Parathyroid adenoma (tissue), 2 donors: ENCODE measurements around the gene SLC12A5.

ENCODE experiments used
- H2AFZ ChIP-seq: fragments of 300-600 bp; sonication (generic); one replicate; pipeline ENCODE4 v1.7.0; 2017; ENCODE audit warnings: antibody characterized with exemption, mild to moderate bottlenecking
- H3K27ac ChIP-seq: fragments of 300-600 bp; sonication (generic); one replicate; pipeline ENCODE4 v1.7.0; 2017
- H3K27me3 ChIP-seq: fragments of 300-600 bp; sonication (generic); one replicate; pipeline ENCODE4 v1.7.0; 2017; ENCODE audit warnings: low read length; ENCODE audit not compliant: control insufficient read depth, insufficient read depth
- H3K36me3 ChIP-seq: fragments of 300-600 bp; sonication (generic); one replicate; pipeline ENCODE4 v1.7.0; 2017; ENCODE audit warnings: low read length; ENCODE audit not compliant: control insufficient read depth, insufficient read depth
- H3K4me1 ChIP-seq: fragments of 300-600 bp; sonication (generic); one replicate; pipeline ENCODE4 v1.7.0; 2017; ENCODE audit warnings: control low read depth
- H3K4me2 ChIP-seq: fragments of 300-600 bp; sonication (generic); one replicate; pipeline ENCODE4 v1.7.0; 2017; ENCODE audit warnings: low read length
- H3K4me3 ChIP-seq: fragments of 300-600 bp; sonication (generic); one replicate; pipeline ENCODE4 v1.7.0; 2017; ENCODE audit warnings: low read depth, low read length
- H3K79me2 ChIP-seq: fragments of 300-600 bp; sonication (generic); one replicate; pipeline ENCODE4 v1.7.0; 2017; ENCODE audit warnings: control low read depth
- H3K9ac ChIP-seq: fragments of 300-600 bp; sonication (generic); one replicate; pipeline ENCODE4 v1.7.0; 2017; ENCODE audit warnings: mild to moderate bottlenecking
- H3K9me3 ChIP-seq: fragments of 300-600 bp; sonication (generic); one replicate; pipeline ENCODE4 v1.7.0; 2017; ENCODE audit warnings: low read length; ENCODE audit not compliant: control insufficient read depth
- CTCF ChIP-seq: fragments of 300-600 bp; sonication (generic); IDR thresholded peaks from one replicate; pipeline ENCODE4 v1.7.0; 2017; ENCODE audit warnings: antibody characterized with exemption, mild to moderate bottlenecking
- donor health status: primary hyperparathyroidism.

SLC12A5 gene

GRCh38 chr20:46102940-46103339 lies 73.9 kb downstream of the SLC12A5 start:
- H3K9ac ChIP-seq: no peak overlapping the region
- no peaks in the 10 kb centered on the region for H3K79me2 ChIP-seq
- no peak overlapping the region for H3K4me3 ChIP-seq
- no peaks in the 10 kb centered on the region for H3K27me3 ChIP-seq
- H3K9me3 ChIP-seq: no peaks in the 10 kb centered on the region
- no peak overlapping the region for H3K27ac ChIP-seq
- no peak for TF ChIP-seq CTCF
- no peaks in the 10 kb centered on the region for H3K36me3 ChIP-seq
- no peaks in the 10 kb centered on the region for H3K4me1 ChIP-seq
- no peak overlapping the region for H2AFZ ChIP-seq
- H3K4me2 ChIP-seq: no peak overlapping the region

GRCh38 chr20:46104262-46104661 lies 75.2 kb downstream of the SLC12A5 start:
- Histone ChIP-seq H3K79me2 (no peaks in the 10 kb centered on the region), H3K27ac (no peak overlapping the region), H3K27me3 (no peaks in the 10 kb centered on the region), H3K4me1 (no peaks in the 10 kb centered on the region), H2AFZ (no peak overlapping the region), H3K4me3 (no peak overlapping the region), H3K9ac (no peak overlapping the region), H3K9me3 (no peaks in the 10 kb centered on the region), H3K4me2 (no peak overlapping the region), H3K36me3 (no peaks in the 10 kb centered on the region)
- no peak for TF ChIP-seq CTCF

GRCh38 chr20:46107061-46107460 lies 78.0 kb downstream of the SLC12A5 start:
- no peak overlapping the region for H3K27ac ChIP-seq
- H3K36me3 ChIP-seq: no peaks in the 10 kb centered on the region
- TF ChIP-seq CTCF: no peak
- no peak overlapping the region for H2AFZ ChIP-seq
- H3K4me2 ChIP-seq: no peak overlapping the region
- no peak overlapping the region for H3K4me3 ChIP-seq
- no peaks in the 10 kb centered on the region for H3K27me3 ChIP-seq
- no peaks in the 10 kb centered on the region for H3K9me3 ChIP-seq
- peaks cover 4% of the 10 kb centered on the region for H3K4me1 ChIP-seq
- H3K9ac ChIP-seq: no peak overlapping the region
- H3K79me2 ChIP-seq: no peaks in the 10 kb centered on the region

GRCh38 chr20:46108435-46108841 lies 79.4 kb downstream of the SLC12A5 start:
- no peak overlapping the region for H3K9ac ChIP-seq
- H3K4me2 ChIP-seq: no peak overlapping the region
- no peaks in the 10 kb centered on the region for H3K36me3 ChIP-seq
- no peaks in the 10 kb centered on the region for H3K27me3 ChIP-seq
- TF ChIP-seq CTCF: no peak
- H3K79me2 ChIP-seq: no peaks in the 10 kb centered on the region
- peaks cover 9% of the 10 kb centered on the region for H3K4me1 ChIP-seq
- no peak overlapping the region for H3K27ac ChIP-seq
- H3K9me3 ChIP-seq: no peaks in the 10 kb centered on the region
- no peak overlapping the region for H2AFZ ChIP-seq
- H3K4me3 ChIP-seq: no peak overlapping the region

GRCh38 chr20:46108976-46109375 lies 80.0 kb downstream of the SLC12A5 start:
- H3K36me3 ChIP-seq: no peaks in the 10 kb centered on the region

More at GRCh38 chr20:46108976-46109375, 80.0 kb downstream of the SLC12A5 start:
- H3K27ac ChIP-seq: no peak overlapping the region
- H3K9me3 ChIP-seq: no peaks in the 10 kb centered on the region
- peaks cover 9% of the 10 kb centered on the region for H3K4me1 ChIP-seq
- no peaks in the 10 kb centered on the region for H3K79me2 ChIP-seq
- H3K4me2 ChIP-seq: no peak overlapping the region
- H3K27me3 ChIP-seq: no peaks in the 10 kb centered on the region
- no peak overlapping the region for H2AFZ ChIP-seq
- H3K4me3 ChIP-seq: no peak overlapping the region
- no peak overlapping the region for H3K9ac ChIP-seq
- no peak for TF ChIP-seq CTCF
